Activated gamma-delta T cell treated with Interleukin-2 at 50 U/mL for 16 hours (primary cell): ENCODE results near the gene COL28A1.
A peak's percentile ranks its signal among the peaks of the same experiment; 100 is the strongest.

Experiments used
- DNase-seq: peaks from one replicate; pipeline ENCODE4 v3.0.0-alpha.2; 2020

The COL28A1 gene

DNA sequence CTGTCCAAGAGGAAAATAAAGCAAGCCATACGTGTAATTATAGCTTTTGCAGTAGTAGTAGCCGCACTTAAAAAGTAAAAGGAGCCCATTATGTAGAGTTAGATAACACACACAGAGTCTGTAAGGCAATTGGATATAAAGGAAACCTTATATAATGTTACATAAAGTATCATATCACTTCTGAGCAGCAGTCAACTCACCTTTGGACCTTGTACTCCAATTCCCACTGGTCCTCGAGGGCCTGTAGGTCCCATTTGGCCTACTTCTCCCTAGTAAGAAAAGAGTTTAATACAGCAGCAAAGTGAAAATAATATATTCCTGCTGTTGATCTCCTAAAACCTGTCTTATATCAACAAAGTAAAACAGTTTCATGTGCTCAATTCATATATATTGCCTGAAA lies 83.6 kb downstream of the COL28A1 start:
- DNase-seq, result no peak

DNA sequence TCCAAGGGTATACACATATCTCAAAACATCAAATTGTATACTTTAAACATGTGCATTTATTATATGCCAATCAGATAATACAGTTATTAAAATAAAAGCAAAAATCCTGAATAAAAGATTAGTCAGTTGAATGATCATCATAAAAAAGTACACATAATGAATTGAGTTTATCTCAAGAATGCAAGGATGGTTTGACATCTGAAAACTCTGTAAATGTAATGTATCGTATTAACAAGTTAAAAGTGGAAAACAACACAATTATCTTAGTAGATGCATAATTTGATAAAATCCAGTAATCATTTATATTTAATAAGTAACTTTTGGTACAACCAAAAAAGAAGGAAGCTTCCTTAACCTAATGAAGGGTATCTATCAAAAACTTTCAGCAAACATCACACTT lies 86.6 kb downstream of the COL28A1 start:
- no peak for DNase-seq

DNA sequence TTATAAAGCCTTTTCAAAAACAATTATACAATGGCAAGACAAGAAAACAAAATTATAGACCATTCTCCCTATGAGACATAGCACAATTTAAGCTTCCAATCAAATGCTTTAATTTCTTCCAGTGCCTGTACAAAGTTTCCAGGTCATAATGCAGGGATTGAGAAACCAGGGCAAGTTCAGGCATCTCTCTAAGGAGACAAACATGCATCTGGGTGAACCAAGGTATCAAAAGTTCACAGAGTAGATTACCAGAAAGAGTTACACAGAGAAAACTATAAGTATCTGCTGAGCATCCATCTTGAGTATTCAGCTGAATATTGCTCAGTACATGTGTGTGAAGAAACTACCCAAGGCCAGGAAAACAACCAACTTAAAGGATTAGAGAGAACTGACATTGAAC lies 89.1 kb downstream of the COL28A1 start:
- DNase-seq, result no peak

DNA sequence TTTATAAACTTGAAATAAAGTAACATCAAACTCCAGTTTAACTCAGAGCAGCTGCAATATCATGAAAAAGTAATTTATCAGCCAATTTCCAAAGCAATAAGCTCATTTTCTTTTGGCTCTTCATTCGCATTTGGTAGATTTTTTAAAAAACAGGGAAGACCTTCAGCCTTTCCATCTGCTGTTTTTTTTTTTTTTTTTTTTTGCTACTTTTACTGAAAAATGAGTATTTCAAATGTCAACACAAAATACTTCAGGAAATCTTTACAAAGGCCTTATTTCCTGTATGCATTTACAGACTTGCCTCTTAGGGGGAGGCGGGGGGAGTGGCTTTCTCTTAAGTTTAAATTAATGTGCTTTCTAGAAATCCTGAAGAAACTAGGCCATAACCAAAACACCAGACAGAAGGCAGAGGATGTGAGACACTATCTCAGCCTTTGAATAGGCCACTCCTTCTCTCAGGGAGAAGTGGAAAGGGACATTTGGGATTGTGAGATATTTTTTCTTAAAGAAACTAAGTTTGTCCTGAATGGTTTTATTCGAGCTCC lies 91.8 kb downstream of the COL28A1 start:
- no peak for DNase-seq

DNA sequence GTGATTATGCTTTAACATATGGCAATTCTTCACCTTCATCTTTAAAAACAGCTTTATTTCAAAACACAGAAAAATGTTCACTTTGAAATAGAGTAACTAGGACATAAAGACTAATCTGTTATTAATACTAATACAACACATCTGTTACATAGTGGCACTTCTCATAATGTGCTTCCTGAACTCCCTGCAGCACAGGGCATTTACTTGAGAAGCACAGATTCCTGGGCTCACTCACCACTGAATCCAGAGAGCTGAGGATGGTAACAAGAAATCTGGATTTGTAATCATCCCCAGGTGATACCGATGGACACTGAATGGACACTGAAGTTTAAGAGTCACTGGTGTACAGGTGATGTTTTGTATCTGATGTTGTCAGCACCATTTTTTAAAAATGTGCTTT lies 96.1 kb downstream of the COL28A1 start:
- no peak for DNase-seq

DNA sequence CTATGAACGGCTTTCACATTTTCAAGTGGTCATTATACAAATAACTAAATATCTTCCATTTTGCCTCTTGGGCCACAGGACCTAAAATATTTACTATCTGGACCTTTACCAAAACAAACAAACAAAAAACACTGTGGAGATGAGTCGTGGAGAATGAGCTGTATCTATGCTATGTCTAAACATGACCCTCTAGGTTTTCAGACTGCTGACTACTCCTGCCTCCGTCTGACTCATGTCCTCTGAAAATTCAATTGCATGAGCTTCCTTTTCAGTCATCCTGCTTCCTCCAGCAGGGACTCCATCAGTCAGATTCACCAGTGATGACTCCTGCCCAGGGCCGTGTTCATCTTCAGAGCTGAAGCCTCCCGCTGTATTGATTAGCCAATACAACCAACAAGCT lies 96.8 kb downstream of the COL28A1 start:
- DNase-seq, result no peak

DNA sequence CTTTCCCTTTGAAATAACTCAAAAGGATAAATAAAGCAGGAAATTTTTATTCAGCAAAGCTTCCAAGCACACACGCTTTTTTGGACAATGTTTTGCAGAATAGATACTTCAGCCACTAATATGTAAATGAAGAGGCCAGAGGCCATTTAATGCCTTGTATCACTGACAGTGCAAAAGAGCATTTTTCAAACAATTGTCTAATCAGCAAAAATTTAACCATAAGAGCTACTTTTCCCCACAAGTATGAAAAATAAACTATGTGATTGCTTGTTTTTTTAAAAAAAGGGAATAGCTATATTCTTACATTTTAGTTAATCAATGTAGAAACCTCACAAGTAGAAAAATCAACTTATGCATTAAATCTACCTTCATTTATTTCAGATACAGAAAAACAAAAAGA lies 99.7 kb downstream of the COL28A1 start:
- no peak for DNase-seq

DNA sequence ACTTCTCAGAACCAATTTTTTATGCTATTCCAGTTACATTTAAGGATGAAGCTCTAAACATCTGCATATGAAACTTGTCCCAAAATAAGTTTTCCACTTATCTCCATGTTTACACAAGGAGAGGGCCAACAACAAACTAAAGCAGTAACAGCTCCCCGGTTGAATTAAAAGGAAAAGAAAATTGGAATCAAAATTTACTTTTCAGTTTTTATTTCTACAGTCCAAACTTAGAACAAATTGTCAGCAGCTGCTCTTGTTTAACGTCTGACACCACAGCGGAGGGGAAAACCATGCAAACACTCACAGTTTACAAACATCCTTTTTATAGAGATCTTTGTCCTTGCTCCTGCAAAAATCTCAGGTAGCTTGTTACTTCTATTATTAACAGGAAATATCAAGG lies 101.3 kb downstream of the COL28A1 start:
- no peak for DNase-seq

DNA sequence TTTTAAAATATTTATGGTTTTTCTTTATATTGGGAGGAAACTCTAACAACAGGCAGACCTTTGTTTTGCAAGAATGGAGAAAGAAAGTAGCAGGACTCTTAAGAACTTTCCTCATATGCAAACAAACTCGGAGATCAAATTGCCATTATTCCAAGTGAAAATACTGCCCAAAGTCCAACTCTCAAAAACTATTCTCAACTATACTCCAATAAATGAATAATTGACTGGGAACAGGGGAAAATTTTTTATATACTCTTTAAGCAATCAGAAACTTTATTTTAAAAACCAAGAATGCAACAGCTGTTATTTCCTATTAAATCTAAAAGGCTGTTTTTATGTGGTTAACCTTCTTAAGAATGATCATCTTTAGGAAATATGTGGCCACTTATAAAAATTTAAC lies 101.9 kb downstream of the COL28A1 start:
- DNase-seq, result no peak

DNA sequence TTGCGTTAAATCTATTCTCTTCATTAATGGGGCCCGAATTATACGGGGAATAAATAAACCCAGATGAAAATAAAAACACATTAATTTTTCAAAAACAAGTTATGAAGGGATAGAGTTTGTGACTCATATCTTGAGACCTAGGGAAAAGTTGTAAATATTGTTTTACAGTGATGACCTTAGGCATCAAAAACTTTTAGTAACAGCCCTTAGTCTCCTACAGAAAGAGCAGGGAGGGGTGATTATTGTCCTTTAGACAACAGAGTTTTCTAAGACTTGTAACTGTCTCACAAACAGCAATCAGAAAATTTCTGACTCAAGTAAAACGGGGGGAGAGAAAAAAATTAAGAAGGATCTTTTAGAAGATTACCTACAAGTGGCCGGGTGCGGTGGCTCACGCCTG lies 102.7 kb downstream of the COL28A1 start:
- DNase-seq, result no peak

DNA sequence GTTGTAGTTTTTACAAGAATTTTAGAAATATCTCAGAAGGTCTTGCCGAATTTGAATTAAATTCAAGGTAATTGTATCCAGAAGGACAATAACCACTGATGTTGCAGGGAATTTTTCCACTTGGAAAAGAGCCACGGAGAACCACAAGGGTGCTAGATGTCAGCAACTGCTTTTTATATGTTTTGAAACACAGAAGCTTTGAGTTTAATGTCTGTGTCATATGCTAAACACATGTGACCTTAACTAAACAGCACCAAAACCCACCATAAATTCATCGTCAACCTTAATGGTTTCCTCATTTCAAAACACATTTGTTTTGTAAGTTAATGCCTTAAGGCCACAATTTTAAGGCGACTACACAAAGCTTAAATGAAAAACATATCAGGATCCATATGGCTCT lies 106.9 kb downstream of the COL28A1 start:
- DNase-seq, result no peak

DNA sequence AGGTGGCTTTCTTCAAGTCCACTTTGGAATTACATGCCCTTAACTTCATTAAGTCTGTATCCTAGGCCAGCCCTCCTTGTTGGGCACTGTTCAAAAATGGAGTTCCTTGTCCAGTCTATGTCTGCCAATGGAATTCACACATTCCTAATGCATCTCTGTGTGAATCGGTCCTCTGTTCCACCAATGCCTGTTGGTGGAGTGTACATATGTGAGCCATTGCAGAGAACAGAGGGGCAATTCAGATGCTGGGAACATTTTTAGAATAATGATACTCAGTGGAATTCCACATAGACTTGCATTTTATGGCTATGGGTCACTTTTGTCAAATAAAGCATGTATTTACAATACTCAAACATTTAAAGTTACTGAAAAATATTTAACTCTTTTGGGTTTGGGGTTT lies 108.3 kb downstream of the COL28A1 start:
- no peak for DNase-seq

DNA sequence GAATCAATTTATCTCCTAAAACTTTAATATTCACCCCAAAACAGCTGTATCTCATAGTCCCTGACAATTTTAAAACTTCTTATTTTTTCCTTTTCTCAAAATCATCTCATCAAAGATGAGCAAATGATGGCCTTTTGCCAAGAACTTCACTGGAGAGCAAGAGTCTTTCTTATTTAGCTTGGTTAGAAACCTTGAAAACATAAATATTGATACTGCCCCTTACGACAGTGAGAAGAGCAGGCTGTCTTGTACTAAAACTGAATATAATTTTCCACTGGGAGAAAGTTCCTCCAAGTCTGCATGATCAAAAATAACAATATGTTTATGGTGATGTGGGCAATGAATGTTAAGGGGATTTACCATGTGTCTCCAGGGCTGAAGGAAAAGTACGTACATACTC lies 109.0 kb downstream of the COL28A1 start:
- DNase-seq, result no peak

DNA sequence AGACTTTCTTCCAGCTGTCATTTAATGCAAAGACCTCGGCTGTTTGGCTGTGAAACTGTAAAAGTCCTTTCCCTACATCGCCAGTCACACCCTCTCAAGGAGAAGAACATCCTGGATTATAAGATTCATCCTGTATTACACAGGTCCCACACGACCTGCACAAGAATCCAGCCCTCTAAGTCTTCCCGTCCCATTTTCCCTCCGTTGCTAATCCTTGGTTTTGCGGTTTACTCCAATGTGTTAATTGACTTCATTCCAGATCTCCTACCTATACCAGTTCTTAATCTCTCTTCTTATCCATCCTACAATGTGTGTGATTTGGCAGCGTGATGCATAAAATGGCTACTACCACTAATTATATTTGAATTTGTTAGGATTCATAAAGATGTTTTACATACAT lies 110.4 kb downstream of the COL28A1 start:
- no peak for DNase-seq

DNA sequence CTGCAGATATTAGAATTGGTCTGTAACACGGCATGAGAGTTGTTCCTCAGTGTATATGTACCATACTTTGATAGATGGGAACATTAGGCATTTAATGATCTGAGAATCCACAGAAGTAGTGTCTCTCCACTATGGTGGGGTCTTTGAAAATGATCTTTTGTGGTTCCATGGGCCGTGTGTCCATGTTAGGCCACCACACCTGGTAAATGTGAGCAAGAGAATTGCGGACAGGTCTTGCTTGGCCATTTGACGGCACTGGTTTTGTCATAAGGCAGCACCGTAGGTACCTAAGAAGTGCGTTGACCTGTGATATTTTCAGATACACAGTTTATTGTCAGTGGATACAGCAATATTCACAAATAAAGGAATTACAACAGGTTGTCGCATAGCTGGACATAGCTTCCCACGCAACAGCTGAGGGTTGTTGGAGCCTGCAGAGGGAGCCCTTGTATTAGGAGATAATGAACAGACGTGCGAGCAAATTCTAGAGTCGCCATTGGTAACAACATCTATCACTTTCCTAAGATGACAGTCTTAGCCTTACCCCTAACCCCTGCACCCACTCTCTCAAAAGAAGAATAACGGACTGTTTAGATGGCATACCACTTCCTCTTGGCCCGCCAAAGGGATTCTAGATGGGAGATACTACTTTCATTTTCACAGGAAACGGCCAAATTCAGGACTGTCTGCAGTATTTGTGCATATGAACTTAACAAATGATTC lies 111.4 kb downstream of the COL28A1 start:
- DNase-seq, result peak; percentile 19

DNA sequence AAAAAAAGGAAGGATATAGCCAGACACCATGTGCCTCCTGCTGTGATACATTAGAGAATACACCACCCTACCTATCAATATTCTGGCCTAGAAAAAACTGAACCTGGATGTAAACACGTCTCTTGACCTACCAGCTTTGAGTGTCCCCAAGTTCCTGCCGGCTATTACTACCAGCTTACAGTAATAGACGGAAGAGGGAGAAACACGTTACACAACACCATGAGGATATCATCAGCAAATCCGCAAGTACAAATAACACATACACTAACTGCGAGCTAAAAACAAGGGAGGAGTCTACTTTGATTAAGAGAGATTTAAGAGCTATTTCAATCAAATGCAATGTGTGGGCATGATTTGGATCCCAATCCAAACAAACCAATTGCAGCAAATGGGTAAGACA lies 113.0 kb downstream of the COL28A1 start:
- no peak for DNase-seq

DNA sequence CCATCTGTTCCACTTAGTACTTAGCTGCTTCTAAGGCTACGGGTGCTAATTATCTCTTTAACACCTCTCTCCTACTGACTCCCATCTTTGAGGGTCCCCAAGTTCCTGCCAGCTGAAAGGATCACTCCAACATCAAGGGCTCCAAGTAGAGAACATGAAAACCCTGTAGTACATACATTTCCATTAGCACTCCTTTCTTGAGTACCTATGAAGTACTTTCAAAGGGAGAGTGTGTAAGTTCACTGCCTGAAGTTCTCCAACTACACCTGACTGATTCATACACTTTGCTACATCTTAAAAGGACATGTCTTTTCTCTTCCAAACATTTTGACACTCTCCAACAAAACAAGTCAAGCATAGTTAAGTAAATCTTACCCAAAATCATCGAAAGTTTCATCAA lies 113.8 kb downstream of the COL28A1 start:
- DNase-seq, result no peak

DNA sequence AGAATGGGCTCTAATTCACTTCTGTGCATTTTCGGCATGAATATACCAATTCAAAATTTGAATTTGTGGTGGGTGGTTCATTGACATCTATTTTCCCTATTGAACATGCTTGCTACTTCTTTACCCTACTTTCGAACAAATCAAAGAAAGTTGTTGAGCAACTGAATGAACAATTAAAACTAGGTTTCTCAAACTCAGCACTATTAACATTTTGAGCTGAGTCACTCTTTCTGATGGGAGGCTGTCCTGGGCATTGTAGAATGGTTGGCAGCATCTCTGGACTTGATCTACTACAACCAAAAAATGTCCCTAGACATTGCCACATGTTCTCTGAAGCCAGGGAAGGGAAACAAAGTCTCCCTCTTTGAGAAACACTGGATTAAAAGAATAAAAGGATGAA lies 116.7 kb downstream of the COL28A1 start:
- DNase-seq, result no peak

DNA sequence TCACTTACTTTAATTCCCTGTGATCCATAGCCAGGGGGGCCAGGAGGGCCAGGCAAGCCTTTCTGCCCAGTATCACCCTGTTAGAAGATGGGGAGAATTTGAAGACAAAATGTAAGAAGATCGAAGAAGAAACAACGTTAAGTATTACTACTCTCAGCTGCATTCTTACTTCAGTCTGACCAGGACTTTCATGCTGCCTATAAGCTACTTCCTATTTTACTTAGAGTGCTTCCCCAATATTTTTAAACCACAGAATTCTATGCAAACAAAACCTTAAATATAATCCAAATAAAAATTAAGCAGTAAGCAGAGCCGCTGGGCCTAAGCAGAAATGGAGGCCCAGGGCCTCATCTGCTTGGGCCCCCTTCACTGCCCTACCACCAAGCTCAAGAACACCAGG lies 117.8 kb downstream of the COL28A1 start:
- DNase-seq, result no peak

DNA sequence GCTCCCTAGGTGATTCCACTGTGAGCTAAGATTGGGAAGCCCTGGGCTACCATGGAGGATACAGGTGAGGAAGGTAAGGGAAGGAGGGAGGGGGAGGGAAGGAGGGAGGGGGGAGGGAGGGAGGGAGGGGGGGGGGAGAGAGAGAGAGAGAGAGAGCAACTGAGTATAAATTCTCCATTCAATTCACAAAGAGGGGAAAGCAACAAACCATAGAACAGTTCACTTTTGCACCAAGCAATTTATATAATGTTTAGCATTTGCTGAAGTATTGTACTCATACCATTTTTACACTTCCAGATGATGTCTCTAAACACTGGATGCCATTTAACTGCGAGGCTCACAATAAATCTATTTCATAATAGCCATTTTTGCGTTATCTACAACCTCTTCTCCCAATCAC lies 118.3 kb downstream of the COL28A1 start:
- DNase-seq, result no peak

DNA sequence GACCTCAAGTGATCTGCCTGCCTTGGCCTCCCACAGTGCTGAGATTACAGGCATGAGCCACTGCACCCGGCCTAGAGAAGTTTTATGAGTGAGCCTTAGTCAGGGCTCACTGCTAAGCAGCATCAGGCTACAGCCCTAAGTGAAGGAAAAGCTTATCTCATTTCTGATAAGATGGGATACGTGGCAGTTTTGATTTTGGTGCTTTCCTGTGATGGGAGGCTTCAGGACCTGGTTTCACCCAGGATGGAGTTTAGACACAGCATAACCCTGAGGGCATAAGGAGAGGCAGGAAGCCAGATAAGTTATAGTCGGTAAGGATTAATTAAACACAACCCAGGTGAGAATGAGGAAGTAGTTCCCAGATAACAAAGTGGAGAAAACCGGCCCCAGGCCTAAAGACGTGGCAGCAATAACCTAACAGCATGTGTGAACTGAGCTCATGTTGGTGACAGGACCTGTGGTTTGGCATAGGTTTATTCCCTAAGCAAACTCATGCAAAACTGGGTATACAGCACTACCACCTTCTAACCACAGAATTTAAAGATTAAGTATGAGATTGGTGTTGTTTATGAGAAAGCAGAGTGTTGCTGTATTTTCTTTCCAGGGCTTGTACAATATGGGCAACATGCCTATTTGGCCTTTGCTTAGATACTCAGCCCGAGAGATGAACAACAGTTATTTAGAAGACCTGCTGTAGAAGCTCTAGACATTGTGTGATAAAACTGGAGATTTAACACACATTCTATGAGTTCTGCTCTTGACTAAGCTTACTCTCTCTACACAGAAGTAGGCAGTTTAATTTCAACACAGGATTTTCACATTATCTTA lies 119.4 kb downstream of the COL28A1 start:
- peak; percentile 10 for DNase-seq

DNA sequence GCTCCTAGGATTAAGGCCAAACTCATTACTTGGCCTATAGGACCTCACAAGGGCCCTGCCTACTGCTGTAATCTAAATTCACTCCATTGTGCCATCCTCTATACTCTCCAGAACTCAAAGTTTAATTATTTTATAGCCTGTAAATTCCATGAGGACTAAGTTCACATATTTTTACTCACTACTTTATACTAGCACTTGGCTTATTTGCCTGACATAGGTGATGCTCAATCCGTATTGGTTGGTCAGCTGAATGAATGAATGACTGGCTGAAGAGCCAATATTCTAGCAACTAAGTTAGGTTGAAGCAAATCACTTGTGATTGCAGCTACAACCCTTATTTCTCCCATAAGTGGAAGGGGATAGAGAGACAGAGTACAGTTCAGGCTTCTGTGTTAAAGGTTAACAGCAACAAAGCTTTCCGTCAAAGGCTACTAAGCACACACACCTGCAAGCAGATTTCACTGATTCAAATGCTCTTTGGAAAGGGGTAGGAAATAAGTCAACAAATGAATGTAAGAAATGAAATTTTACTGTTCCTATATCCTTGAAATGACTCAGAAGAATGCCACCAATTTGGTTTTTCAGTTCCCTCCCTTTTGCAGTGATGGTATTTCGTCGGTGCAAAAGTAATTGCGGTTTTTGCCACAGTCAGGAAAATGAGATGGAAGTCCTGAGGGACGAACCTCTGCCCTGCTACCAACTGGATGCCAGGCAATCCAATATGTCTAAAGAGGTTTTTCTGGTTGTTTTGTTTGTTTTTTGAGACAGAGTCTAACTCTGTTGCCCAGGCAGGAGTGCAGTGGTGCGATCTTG lies 120.7 kb downstream of the COL28A1 start:
- DNase-seq, result no peak

DNA sequence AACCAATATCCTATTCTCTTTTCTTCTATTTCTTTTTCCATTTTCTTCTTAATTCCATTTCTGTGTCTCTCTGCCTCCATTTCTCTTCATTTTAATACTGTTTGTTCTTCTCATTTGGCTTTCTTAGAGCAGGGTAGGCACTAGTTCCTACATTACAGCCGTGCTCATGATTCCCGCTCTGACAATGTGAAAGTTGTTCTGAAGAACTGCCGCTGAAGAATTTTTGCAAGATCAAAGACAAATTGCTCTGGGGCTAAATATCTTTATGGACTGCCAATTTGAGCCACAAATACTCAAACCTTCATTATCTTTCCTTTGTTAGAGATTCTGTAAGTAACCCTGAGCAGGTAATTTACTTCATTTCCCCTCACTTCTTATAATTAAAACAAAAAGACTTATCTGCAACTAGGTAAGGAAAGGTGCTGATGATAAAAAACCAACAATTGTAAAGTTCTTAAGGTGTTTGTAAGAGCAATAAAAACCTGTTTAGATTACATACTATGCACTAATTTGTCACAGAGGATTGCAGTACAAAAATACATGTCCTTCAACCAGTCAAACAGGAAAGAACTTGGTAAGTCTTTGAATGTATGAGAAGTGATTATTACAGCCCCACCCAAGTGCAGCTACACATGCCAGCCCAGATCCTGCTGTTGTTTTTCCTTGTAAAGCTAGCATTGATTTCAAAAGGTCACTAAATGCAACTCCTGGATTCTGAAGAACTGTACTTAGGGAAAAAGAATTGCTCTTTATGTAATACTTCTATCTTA lies 127.5 kb downstream of the COL28A1 start:
- no peak for DNase-seq
